GM12878 (cell line): Measurements from ENCODE around the gene XPO1. TPM values are rescaled to one million over a fixed set of nuclear protein-coding genes. Genes with fewer than 3 reads are reported as not detected.

Source experiments
- ATAC-seq: fragments of 200-7000 bp; cut with Tn5 transposase; 3 replicates; pipeline ENCODE4 v1.9.1; 2020; ENCODE audit warnings: mild to moderate bottlenecking, moderate library complexity
- BruUV-seq: library from RNA; stranded (reverse); fragments of 400-500 nt; replicated peaks from 2 replicates; lab custom pipeline; 2021; lab: Mats Ljungman, UMichigan
- CTCF ChIA-PET: fragments of 300-600 bp; sonication (Branson Sonifier 250); formaldehyde crosslinking; extraction: SDS; loops from one replicate; lab custom pipeline; 2021; ENCODE audit warnings: inconsistent platforms; lab: Yijun Ruan, JAX
- POLR2A ChIA-PET: fragments of 350-600 bp; formaldehyde crosslinking; extraction: SDS; loops from one replicate; lab custom pipeline; 2021; ENCODE audit warnings: inconsistent platforms; lab: Charles Lee
- RAD21 ChIA-PET: fragments of 300-600 bp; sonication (Branson Sonifier 250); formaldehyde crosslinking; loops from one replicate; lab custom pipeline; 2023; ENCODE audit warnings: antibody characterized with exemption; ENCODE audit not compliant: unreplicated experiment; lab: Charles Lee
- SMC1A ChIA-PET: fragments of 300-600 bp; sonication (Branson Sonifier 250); formaldehyde crosslinking; loops from one replicate; lab custom pipeline; 2023; ENCODE audit not compliant: unreplicated experiment, uncharacterized antibody; lab: Charles Lee
- DNase-seq: peaks from one replicate; pipeline ENCODE4 v3.0.0-alpha.2; 2011; ENCODE audit warnings: low read depth, low spot score
- FAIRE-seq: peaks from 3 replicates; lab custom pipeline; 2011; peaks lifted over from hg19 to GRCh38; lab: Jason Lieb, UNC
- H2AFZ ChIP-seq: 2 replicates; pipeline ENCODE4 v1.6.0; 2011; ENCODE audit warnings: low read depth, low read length, control low read depth; ENCODE audit not compliant: control insufficient read depth
- H3K27ac ChIP-seq: 2 replicates; pipeline ENCODE4 v1.5.1; 2011; ENCODE audit warnings: control low read depth; ENCODE audit not compliant: control insufficient read depth, insufficient read depth
- H3K27me3 ChIP-seq, 2 experiments: replicated peaks in 1 of 2; 2 replicates each; pipeline versions ENCODE4 v1.6.0 to v1.6.1; 2011; ENCODE audit warnings: low read length in 1 of 2; ENCODE audit not compliant: control insufficient read depth in 2 of 2, insufficient read depth in 2 of 2
- H3K36me3 ChIP-seq, 2 experiments: 2 replicates each; pipeline ENCODE4 v1.5.1; 2011; ENCODE audit warnings: low read length in 1 of 2; ENCODE audit not compliant: control insufficient read depth in 2 of 2, insufficient read depth in 2 of 2
- H3K4me1 ChIP-seq: 2 replicates; pipeline ENCODE4 v1.6.1; 2011; ENCODE audit warnings: mild to moderate bottlenecking, low read length, moderate library complexity, mixed read lengths; ENCODE audit not compliant: control insufficient read depth, insufficient read depth
- H3K4me2 ChIP-seq: 2 replicates; pipeline ENCODE4 v1.6.0; 2011; ENCODE audit warnings: control low read depth; ENCODE audit not compliant: control insufficient read depth, insufficient read depth
- H3K4me3 ChIP-seq: fragments of 200-600 bp; sonication (generic); 2 replicates; pipeline ENCODE4 v1.5.1; 2016
- H3K79me2 ChIP-seq: 2 replicates; pipeline ENCODE4 v1.6.0; 2011; ENCODE audit warnings: low read length; ENCODE audit not compliant: control insufficient read depth, insufficient read depth
- H3K9ac ChIP-seq: 2 replicates; pipeline ENCODE4 v1.8.0; 2011; ENCODE audit warnings: low read length, control low read depth, mixed read lengths; ENCODE audit not compliant: control insufficient read depth, insufficient read depth
- H3K9me3 ChIP-seq: replicated peaks from 3 replicates; pipeline ENCODE4 v1.5.1; 2011; ENCODE audit warnings: mild to moderate bottlenecking, low read length; ENCODE audit not compliant: control insufficient read depth, insufficient read depth
- H4K20me1 ChIP-seq: 2 replicates; pipeline ENCODE4 v1.6.0; 2011; ENCODE audit not compliant: control insufficient read depth, insufficient read depth
- CEBPB ChIP-seq, 2 experiments: fragments of 150-350 bp in 1 of 2; IDR thresholded peaks; 2 replicates each; pipeline ENCODE4 v1.6.1; 2012 to 2014; ENCODE audit warnings: low read depth in 2 of 2, low read length in 2 of 2, borderline replicate concordance in 1 of 2, inconsistent platforms in 1 of 2
- NR2F1 ChIP-seq: fragments of 450-650 bp; conservative IDR thresholded peaks from 2 replicates; pipeline ENCODE4 v1.6.1; 2017; ENCODE audit warnings: mild to moderate bottlenecking
- SUZ12 ChIP-seq: fragments of 200-600 bp; sonication (generic); IDR thresholded peaks from one replicate; pipeline ENCODE4 v1.6.1; 2018; ENCODE audit warnings: antibody characterized with exemption, mild to moderate bottlenecking; ENCODE audit not compliant: unreplicated experiment
- ZNF207 ChIP-seq: fragments of 450-650 bp; IDR thresholded peaks from 2 replicates; pipeline ENCODE4 v1.6.1; 2014; ENCODE audit warnings: antibody characterized with exemption, mild to moderate bottlenecking, borderline replicate concordance
- ZNF274 ChIP-seq: IDR thresholded peaks from one replicate; pipeline ENCODE4 v1.8.0; 2011; ENCODE audit not compliant: insufficient read length, insufficient read depth
- WGBS: methylation state at CpG from one replicate; pipeline ENCODE4 v1.1.6; 2016; ENCODE audit warnings: low lambda C conversion rate; ENCODE audit not compliant: insufficient replicate concordance, insufficient coverage; ENCODE audit errors: missing lambda C conversion rate; 5-methylcytosine and 5-hydroxymethylcytosine counted together
- in situ Hi-C: fragments of 300-500 bp; cut with MboI; formaldehyde crosslinking; loops from 9 replicates; pipeline ENCODE4 v1.14.3; 2018; ENCODE audit warnings: mixed read lengths
- intact Hi-C: fragments of 100-400 bp; cut with micrococcal nuclease; formaldehyde crosslinking; loops from one replicate; pipeline ENCODE4 v1.14.2; 2022; ENCODE audit not compliant: unreplicated experiment
- polyA plus RNA-seq, 11 experiments: library from polyadenylated mRNA; depleted of rRNA in 4 of 11; unstranded in 6 of 11; stranded (reverse) in 5 of 11; fragments of >200 nt; fragmentation: Nextera tagmentation in 4 of 11; fragmentation: Illumina TruSeq in 1 of 11; extraction: Ambion mirVana in 4 of 11; extraction: Trizol in 1 of 11; gene quantifications; 1 replicate in 1 of 11; 2 replicates in 10 of 11; pipeline versions ENCODE4 v1.2.1 to v1.2.3, GENCODE V29; 2011 to 2016; ENCODE audit warnings: inconsistent platforms in 2 of 11, missing spikeins in 2 of 11, low read depth in 1 of 11
- total RNA-seq, 4 experiments: library from RNA; depleted of rRNA in 3 of 4; stranded (reverse); fragments of >200 nt in 3 of 4; fragmentation: Illumina TruSeq in 1 of 4; extraction: Trizol in 1 of 4; gene quantifications; 2 replicates each; pipeline versions ENCODE4 v1.2.1 to v1.2.3, GENCODE V29; 2013 to 2021

The XPO1 gene
- total and polyA plus RNA-seq, 10 of the 15 experiments (the other 5 are each of a cell fraction or from before 2014, with no cell fraction given) = 57.3 to 216 (median 153) TPM

- POLR2A ChIA-PET = interaction anchor here (0.5 to 1.5 kb wide), 5 partner anchors 13 to 303 kb away, joined by 3 to 6 read pairs (median 4); no protein-coding TSS in a partner anchor
- WGBS = 71% methylated on average over 7 of the region's 7 CpGs
- Histone ChIP-seq H4K20me1 (no peaks in the 10 kb centered on the region), H3K4me2 (no peak overlapping the region), H2AFZ (no peak overlapping the region), H3K4me3 (no peak overlapping the region), H3K4me1 (peaks cover 53% of the 10 kb centered on the region), H3K27ac (no peak overlapping the region; the same call in 1 of the 2 replicates), H3K36me3 (peaks cover 0 to 7% of the 10 kb centered on the region in 2 experiments; a peak in 2 of 4 replicates), H3K9ac (no peak overlapping the region), H3K9me3 (peaks cover 3% of the 10 kb centered on the region; the same call in 2 of the 3 replicates), H3K27me3 (no peaks in the 10 kb centered on the region), H3K79me2 (peaks cover 93% of the 10 kb centered on the region)
- in situ Hi-C loops = no loop called here
- TF ChIP-seq CEBPB (IDR thresholded peaks at IDR 0.05; ENCODE audit: borderline replicate concordance in 1 of 2, low read depth in 2 of 2, low read length in 2 of 2) (no peak), ZNF207 (no peak), SUZ12 (no peak), NR2F1 (0 out of 2 replicates have a peak, but pooled peaks have one; percentile 57), ZNF274 (no peak)
- BruUV-seq = no TSS peak
- intact Hi-C loops = no loop called here
- FAIRE-seq = no peak
- DNase-seq = no peak
- CTCF ChIA-PET = interaction anchor here (1.5 kb wide), 2 partner anchors 11 to 13 kb away, joined by 3 to 16 read pairs; no protein-coding TSS in a partner anchor
- SMC1A ChIA-PET = interaction anchor here (0.7 to 3.9 kb wide), 11 partner anchors 10 to 29 kb away, joined by 3 to 27 read pairs (median 5); no protein-coding TSS in a partner anchor
- ATAC-seq = peak; percentile 7
- RAD21 ChIA-PET = interaction anchor here (0.7 to 2.1 kb wide), 7 partner anchors 8 to 99 kb away, joined by 3 to 11 read pairs (median 3); partner anchors contain the start of gene XPO1
Measured at GRCh38 chr2:61439241-61440002, 98.7 kb downstream of the XPO1 start.
